SK-N-MC (cell line): ENCODE measurements around the gene ACTG1.

ENCODE experiments used
- EZH2 ChIP-seq: fragments of 200-600 bp; sonication (generic); IDR thresholded peaks from one replicate; pipeline ENCODE4 v1.6.1; 2017; ENCODE audit warnings: antibody characterized with exemption
- FOXP2 ChIP-seq: optimal IDR thresholded peaks from 2 replicates; pipeline ENCODE3; 2011; ENCODE audit warnings: mild to moderate bottlenecking, moderate library complexity; ENCODE audit not compliant: insufficient read depth; ENCODE audit errors: extremely low read length, control extremely low read depth
- POLR2AphosphoS5 ChIP-seq: IDR thresholded peaks from 2 replicates; pipeline ENCODE4 v1.6.1; 2012; ENCODE audit warnings: mild to moderate bottlenecking, low read depth, low read length, borderline replicate concordance

- TF ChIP-seq POLR2AphosphoS5, result no peak
- no peak for TF ChIP-seq EZH2
- no peak for TF ChIP-seq FOXP2
Measured at GRCh38 chr17:81549826-81550225, 37.2 kb upstream of the ACTG1 start.
